ENCODE results near the gene LRP1B.

- no peak for TF ChIP-seq GATA2 (IDR thresholded peaks at IDR 0.05; ENCODE audit: low read depth, low read length)
- TF ChIP-seq GATA3 (IDR thresholded peaks at IDR 0.05; ENCODE audit: low read depth, low read length): no peak
These were observed 1931.5 kb downstream of the LRP1B start for GRCh38 chr2:140199312-140199711.
